ENCODE data around the gene MGST2. TPM values are rescaled to one million over a fixed set of nuclear protein-coding genes. Genes with fewer than 3 reads are reported as not detected.

MGST2 gene
- polyA plus RNA-seq, 1 donor from 2014 or later, result 2.0 TPM

GRCh38 chr4:139672732-139673131, 7.1 kb downstream of the MGST2 start:
- Histone ChIP-seq H3K36me3 (ENCODE audit: insufficient read depth, low read length) (no peaks in the 10 kb centered on the region), H3K27ac (ENCODE audit: low read length) (no peak overlapping the region), H3F3A (ENCODE audit: insufficient read depth, low read length, poor library complexity, severe bottlenecking) (no peaks in the 10 kb centered on the region), H3K9me2 (ENCODE audit: insufficient read depth, low read length) (no peaks in the 10 kb centered on the region), H3K9ac (ENCODE audit: low read length) (no peak overlapping the region), H3K27me3 (ENCODE audit: insufficient read depth, low read depth, low read length) (no peaks in the 10 kb centered on the region), H3K4me2 (ENCODE audit: low read length) (no peak overlapping the region), H3K79me2 (replicated peaks; ENCODE audit: insufficient read depth, low read length) (no peaks in the 10 kb centered on the region), H2AFZ (ENCODE audit: low read depth, low read length) (no peak overlapping the region), H4K20me1 (ENCODE audit: insufficient read depth) (no peaks in the 10 kb centered on the region), H3K9me3 (ENCODE audit: low read length) (no peaks in the 10 kb centered on the region), H3K4me3 (ENCODE audit: low read length) (no peak overlapping the region)
- no peak for TF ChIP-seq REST (IDR thresholded peaks at IDR 0.05; ENCODE audit: borderline replicate concordance)

- Histone ChIP-seq H3K4me3 (ENCODE audit: low read length) (no peak overlapping the region), H3K9ac (ENCODE audit: low read length) (no peak overlapping the region), H2AFZ (ENCODE audit: low read depth, low read length) (no peak overlapping the region), H3K79me2 (replicated peaks; ENCODE audit: insufficient read depth, low read length) (no peaks in the 10 kb centered on the region), H3K27ac (ENCODE audit: low read length) (no peak overlapping the region), H3K9me3 (ENCODE audit: low read length) (no peaks in the 10 kb centered on the region), H3K4me2 (ENCODE audit: low read length) (no peak overlapping the region), H3F3A (ENCODE audit: insufficient read depth, low read length, poor library complexity, severe bottlenecking) (no peaks in the 10 kb centered on the region), H3K27me3 (ENCODE audit: insufficient read depth, low read depth, low read length) (no peaks in the 10 kb centered on the region), H4K20me1 (ENCODE audit: insufficient read depth) (no peaks in the 10 kb centered on the region), H3K9me2 (ENCODE audit: insufficient read depth, low read length) (no peaks in the 10 kb centered on the region), H3K36me3 (ENCODE audit: insufficient read depth, low read length) (no peaks in the 10 kb centered on the region)
- TF ChIP-seq EZH2 (IDR thresholded peaks at IDR 0.05; ENCODE audit: borderline replicate concordance, insufficient read depth, low read length, poor library complexity, severe bottlenecking) (no peak), TAF1 (IDR thresholded peaks at IDR 0.05; ENCODE audit: low read depth) (no peak), RAD21 (conservative IDR thresholded peaks at IDR 0.05) (no peak), REST (IDR thresholded peaks at IDR 0.05; ENCODE audit: borderline replicate concordance) (no peak)
These were observed 9.4 kb downstream of the MGST2 start for GRCh38 chr4:139674875-139675550.

GRCh38 chr4:139675651-139676050, 10.0 kb downstream of the MGST2 start:
- Histone ChIP-seq H3K36me3 (ENCODE audit: insufficient read depth, low read length) (no peaks in the 10 kb centered on the region), H3K4me2 (ENCODE audit: low read length) (no peak overlapping the region), H3K4me3 (ENCODE audit: low read length) (no peak overlapping the region), H3K27me3 (ENCODE audit: insufficient read depth, low read depth, low read length) (no peaks in the 10 kb centered on the region), H3K27ac (ENCODE audit: low read length) (no peak overlapping the region), H4K20me1 (ENCODE audit: insufficient read depth) (no peaks in the 10 kb centered on the region), H2AFZ (ENCODE audit: low read depth, low read length) (no peak overlapping the region), H3K9me2 (ENCODE audit: insufficient read depth, low read length) (no peaks in the 10 kb centered on the region), H3K9ac (ENCODE audit: low read length) (no peak overlapping the region), H3F3A (ENCODE audit: insufficient read depth, low read length, poor library complexity, severe bottlenecking) (no peaks in the 10 kb centered on the region), H3K79me2 (replicated peaks; ENCODE audit: insufficient read depth, low read length) (no peaks in the 10 kb centered on the region), H3K9me3 (ENCODE audit: low read length) (no peaks in the 10 kb centered on the region)
- no peak for TF ChIP-seq POLR2AphosphoS5 (IDR thresholded peaks at IDR 0.05)
- no peak for TF ChIP-seq TAF1 (IDR thresholded peaks at IDR 0.05; ENCODE audit: low read depth)
- TF ChIP-seq MXI1 (conservative IDR thresholded peaks at IDR 0.05; ENCODE audit: poor library complexity, severe bottlenecking), result no peak
- TF ChIP-seq CTCF (IDR thresholded peaks at IDR 0.05; ENCODE audit: poor library complexity, severe bottlenecking), result no peak
- TF ChIP-seq SMC3 (conservative IDR thresholded peaks at IDR 0.05; ENCODE audit: poor library complexity), result no peak
- no peak for TF ChIP-seq RAD21 (conservative IDR thresholded peaks at IDR 0.05)
- TF ChIP-seq REST (IDR thresholded peaks at IDR 0.05; ENCODE audit: borderline replicate concordance), result no peak
- no peak for TF ChIP-seq EZH2 (IDR thresholded peaks at IDR 0.05; ENCODE audit: borderline replicate concordance, insufficient read depth, low read length, poor library complexity, severe bottlenecking)
- no peak for TF ChIP-seq EP300 (conservative IDR thresholded peaks at IDR 0.05; ENCODE audit: poor library complexity, severe bottlenecking)

Measured in neural cell (in vitro differentiated cells).